NCI-H2196 (cell line): Measurements from ENCODE around the gene ADGRG6.
"Not testable (repeated sequence)": the region's sequence is repeated elsewhere in the genome, so short reads cannot be mapped to it uniquely, and the experiment has no call there.

Experiments
- DNase-seq: peaks from one replicate; lab custom pipeline; 2025; ENCODE audit not compliant: unreplicated experiment; lab: John Stamatoyannopoulos, UW

Gene ADGRG6

DNA sequence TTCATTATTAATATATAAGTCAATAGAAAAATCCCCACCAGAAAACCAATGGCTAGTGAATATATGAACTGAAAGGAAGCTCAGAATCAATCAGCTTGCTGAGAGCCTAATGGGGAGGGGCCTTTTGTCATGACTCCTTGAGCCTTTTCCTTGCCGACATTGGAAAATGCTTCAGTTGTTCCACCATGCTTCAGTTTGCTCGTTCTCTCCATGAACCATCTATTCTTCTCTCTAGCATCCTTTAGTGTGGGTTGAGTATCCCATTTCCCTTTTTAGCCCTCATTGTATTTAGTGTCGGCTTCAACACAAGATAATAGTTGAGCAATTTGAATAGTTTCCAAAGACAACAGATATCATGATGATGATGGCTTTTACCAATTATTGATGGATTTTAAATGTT lies 139.9 kb downstream of the ADGRG6 start:
- no peak for DNase-seq

DNA sequence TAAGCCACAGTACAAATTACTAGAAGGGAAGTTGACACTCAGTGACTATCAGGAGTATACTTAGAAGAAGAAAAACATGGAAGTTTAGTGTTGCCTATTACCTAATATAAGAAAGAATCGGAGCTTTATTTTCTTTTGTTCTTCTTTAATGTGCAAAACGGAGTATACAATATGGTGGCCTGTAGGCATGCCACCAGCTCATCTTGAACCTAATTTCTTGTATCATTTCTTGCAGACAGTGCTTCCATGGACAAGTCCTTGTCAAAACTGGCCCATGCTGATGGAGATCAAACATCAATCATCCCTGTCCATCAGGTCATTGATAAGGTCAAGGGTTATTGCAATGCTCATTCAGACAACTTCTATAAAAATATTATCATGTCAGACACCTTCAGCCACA lies 141.3 kb downstream of the ADGRG6 start:
- DNase-seq = no peak

DNA sequence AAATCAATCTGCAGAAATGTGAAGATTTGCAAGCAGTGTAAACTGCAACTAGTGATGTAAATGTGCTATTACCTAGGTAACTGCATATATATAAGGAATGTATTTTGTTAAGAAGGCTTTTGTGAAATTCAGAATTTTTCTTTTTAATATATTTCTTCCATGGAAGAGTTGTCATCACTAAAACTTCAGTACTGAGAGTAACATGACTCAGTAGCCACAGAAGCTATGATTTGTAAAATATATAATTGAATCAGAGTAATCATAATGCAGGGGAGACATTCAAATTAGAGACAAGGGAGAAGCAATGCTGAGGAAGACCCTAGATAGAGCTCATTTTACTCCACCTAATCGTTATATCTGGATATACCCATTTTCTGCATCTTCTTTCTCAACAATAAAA lies 141.7 kb downstream of the ADGRG6 start:
- no peak for DNase-seq

DNA sequence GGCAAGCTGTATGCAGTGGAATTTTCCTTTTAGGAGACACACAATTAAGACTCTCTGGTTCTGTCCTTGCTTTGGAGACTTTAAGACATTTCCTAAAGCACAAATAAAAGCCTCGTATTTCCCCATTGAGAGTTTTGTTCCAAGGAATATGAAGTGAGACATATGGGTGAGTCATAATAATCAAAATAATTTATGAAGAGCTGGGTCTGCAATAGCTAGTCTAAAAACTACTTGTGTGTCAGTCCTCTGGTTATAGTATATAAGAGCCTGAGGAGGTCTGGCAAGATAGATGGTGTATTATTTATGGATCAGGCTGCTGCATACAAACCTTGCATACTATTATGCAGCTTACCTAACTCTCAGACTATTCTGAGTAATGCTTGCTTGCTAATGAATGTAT lies 142.6 kb downstream of the ADGRG6 start:
- no peak for DNase-seq

DNA sequence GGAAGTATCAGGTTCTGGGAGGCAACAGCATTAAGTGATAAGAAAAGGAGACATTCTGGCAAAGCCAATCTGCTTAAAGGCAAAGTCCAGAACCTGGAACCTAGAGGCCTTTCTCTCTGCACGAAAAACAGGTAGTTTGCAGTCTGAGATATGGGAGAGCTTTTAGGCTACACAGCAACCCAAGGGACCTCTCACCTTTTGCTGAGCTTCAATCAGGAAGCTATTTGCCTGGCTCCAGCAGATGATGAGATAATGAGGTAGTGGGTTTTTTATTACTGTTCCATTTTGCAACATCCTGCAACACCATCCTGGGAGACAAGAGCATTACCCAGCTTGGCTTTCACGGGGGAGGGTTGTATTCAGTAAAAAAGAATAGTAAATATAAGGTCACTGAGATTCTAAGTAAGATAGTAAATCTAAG lies 143.1 kb downstream of the ADGRG6 start:
- no peak for DNase-seq

DNA sequence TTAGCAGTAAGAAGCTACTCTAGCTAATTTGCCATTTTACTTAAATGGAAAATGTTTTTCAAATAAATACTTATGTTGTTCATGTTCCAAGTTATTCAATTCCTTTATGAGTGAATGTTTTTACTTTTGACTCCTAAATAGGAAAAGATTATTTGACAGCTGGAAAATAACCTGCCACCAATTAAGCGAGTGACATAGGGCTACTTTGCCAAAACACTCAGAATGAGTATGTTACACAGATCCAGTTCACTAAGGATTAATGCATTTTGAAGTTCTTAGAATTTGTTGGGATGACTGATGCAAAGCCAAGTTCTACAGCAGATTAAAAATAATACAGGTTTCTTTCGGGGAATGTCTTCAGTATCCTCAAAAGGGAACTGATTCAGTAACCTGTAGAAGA lies 144.4 kb downstream of the ADGRG6 start:
- no peak for DNase-seq

DNA sequence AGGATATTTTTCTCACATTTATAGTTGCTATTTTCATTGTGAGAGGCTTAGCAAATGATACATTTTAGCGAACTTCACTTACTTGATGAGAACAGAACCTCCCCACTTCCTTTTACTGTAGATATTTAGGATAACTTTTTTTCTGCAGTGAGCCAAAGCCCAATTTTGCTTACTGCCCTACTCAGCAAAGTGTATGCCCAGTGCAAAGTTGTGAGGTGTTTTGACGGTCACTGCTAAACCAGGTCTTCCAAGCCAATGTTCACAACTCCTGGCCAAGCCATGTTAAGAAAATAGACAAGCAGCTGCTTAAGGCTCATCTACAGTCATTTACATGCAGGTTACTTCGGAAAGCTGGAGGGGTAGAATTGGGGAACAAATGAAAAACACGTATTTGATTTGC lies 144.8 kb downstream of the ADGRG6 start:
- DNase-seq = no peak

DNA sequence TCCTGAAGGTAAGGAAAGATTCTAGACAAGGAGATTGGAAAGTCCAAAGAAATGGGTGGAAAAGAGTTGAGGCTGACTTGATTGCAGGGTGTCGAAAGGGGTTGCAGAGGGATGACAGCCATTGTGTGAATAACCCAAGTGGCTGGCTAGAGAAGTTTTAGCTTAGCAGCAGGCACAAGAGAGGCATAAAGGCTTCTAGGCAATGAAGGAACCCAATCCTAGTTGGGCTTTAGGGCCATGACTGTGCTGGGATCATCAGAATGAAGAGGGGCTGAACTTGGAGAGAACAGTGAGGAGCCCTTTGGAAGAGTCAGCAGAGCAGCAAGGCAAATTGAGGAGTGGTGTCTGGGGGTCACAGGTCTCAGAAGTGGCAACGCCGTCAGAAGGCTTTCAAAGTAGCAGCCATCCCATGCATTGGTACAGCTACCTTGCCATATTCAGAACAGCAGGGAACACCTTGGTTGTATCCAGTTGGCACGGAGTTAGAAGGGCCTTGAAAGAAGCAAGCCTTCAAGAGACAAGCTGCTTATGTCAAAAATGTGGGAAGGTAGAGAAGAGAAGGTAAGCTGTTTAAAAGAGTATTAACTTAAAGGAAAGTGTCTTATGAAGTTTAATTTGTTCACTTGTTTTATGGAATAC lies 146.4 kb downstream of the ADGRG6 start:
- DNase-seq = no peak

DNA sequence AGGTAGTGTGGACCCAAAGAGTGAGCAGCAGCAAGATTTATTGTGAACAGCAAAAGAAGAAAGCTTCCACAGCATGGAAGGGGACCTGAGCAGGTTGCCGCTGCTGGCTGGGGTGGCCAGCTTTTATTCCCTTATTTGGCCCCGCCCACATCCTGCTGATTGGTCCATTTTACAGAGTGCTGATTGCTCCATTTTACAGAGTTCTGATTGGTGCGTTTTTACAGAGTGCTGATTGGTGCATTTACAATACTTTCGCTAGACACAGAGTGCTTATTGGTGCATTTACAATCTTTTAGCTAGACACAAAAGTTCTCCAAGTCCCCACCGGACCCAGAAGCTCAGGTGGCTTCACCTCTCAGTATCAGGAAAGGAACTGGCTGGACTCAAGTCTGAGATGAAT lies 149.0 kb downstream of the ADGRG6 start:
- DNase-seq = not testable (repeated sequence)

DNA sequence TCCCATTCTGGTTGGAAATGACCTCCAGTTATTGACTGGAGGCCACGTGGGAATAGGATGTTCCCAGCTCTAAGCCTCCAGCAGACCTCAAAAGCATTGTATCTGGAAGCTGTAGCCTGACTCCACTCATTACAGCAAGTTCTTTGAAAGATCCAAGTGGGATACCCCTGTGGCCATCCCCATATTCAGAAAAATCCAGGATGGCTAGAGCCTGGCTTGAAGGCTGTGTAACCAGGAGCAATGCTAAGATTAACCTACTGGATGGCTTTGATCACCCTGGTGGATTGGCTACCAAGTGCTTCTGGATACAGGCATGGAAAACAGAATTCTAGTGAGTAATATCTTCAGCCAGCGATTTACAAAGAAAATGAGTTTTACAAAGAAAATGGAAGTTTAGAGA lies 151.2 kb downstream of the ADGRG6 start:
- DNase-seq = no peak

DNA sequence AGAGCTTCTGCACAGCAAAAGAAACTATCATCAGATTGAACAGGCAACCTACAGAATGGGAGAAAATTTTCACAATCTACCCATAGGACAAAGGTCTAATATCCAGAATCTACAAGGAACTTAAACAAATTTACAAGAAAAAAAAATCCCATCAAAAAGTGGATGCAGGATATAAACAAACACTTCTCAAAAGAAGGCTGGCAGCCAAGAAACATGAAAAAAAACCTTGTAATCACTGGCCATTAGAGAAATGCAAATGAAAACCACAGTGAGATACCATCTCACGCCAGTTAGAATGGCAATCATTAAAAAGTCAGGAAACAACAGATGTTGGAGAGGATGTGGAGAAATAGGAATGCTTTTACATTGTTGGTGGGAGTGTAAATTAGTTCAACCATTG lies 152.4 kb downstream of the ADGRG6 start:
- not testable (repeated sequence) for DNase-seq

DNA sequence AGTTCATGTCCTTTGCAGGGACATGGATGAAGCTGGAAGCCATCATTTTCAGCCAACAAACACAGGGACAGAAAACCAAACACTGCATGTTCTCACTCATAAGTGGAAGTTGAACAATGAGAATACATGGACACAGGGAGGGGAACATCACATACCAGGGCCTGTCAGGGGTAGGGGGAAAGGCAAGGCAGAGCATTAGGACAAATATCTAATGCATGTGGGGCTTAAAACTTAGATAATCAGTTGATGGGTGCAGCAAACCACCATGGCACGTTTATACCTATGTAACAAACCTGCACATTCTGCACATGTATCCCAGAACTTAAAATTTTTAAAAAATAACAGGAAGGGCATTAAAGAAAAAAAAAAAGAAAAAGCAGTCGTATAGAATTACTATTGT lies 153.0 kb downstream of the ADGRG6 start:
- not testable (repeated sequence) for DNase-seq

DNA sequence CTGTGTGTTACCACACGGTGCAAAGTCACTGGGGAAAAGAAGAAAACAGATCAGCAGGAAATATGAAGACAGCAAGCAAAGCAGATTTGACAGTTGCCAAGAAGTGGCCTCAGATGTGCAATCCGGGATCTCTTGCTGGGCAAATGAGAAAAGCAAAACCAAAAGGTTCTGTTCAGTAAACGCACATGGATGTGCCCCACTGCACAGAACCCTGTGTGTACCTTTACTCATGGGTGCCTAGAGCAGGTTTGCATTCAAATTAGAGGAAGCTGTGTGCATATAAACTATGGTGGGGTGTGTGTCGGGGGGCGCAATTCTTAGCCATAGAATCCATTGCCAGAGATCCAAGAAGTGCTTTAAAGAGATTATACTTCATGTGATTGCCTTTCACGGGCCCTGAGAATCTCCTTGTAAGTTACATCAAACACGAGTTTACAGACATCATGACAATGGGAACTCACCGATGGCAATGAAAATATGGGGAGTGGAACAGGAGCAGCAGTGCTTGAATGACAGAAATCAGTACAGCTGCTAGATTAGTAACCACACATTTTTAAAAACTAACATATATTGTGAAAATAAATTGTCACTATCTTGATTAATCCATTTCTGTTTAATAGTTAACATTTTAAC lies 154.3 kb downstream of the ADGRG6 start:
- DNase-seq = no peak

DNA sequence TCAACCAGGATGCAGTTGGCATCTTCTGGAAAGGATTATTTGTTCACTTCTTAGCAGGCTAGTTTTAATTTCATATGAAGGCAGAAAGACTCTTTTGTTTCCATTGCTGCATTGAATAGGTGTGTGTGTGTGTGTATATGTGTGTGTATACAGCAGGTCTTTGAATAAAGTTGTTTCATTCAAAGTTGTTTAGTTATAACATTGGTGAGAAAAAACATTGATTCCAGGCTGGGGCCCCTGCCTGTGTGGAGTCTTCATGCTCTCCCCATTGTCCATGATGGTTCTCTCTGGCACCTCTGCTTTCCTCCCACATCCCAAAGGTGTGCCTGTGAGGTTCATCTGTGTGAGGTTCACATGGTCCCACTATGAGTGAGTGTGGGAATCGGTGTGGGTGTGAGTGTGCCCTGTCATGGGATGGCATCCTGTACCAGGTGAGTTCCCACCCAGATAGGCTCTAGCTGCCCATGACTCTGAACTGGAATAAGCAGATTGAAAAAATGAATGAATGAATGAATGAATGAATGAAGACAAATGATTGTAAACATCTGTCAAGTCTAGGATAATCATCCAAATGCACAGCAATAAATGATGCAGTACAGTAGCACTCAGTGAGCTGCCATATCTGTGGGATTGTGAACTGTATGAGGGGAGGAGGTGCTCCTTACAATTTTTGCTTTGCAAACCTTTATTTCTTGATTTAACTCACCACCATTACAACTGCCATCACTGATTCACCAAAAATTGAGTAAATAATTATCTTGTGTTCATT lies 156.0 kb downstream of the ADGRG6 start:
- no peak for DNase-seq

DNA sequence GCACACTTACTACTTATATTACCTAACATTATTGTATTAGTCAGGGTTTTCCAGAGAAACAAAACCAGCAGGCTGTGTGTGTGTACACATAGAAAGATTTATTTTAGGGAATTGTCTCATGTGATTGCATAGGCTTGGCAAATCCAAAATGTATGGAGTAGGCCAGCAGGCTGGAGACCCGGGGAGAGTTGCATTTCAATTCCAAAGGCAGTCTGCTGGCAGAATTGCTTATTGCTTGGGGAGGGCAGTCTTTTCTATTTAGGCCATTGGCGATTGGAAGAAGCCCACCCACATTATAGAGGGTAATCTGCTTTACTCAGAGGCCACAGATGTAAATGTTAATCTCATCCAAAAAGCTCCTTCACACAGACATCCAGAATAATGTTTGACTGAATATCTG lies 157.0 kb downstream of the ADGRG6 start:
- DNase-seq = no peak

DNA sequence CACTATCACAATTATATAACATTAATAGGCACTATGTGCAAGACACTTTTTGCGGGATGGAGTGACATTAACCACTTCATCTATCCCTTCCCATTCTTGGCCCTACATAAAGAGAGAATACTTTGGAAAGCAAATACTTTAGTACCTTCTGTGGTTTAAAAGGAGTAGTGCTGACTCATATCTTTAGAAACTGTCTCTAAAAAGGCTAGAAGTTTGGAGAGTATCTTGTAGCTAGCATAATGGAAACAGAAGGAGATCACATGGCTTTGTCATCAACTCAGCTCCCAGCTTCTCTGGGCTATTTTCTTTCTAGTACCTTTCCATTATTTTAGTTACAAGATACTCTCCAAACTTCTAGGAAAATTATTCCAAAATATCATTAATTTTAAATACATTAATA lies 157.5 kb downstream of the ADGRG6 start:
- no peak for DNase-seq

DNA sequence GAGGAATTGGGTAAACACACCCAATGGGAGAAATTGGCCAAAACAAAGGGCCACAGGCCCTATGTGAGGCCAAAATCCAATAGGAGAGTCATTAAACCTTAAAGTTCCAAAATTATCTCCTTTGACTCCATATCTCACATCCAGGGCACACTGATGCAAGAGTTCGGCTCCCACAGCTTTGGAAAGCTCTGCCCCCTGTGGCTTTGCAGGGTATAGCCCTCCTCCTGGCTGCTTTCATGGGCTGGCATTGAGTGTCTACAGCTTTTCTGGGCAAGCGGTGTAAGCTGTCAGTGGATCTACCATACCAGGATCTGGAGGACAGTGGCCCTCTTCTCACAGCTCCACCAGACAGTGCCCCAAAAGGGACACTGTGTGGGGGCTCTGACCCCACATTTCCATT lies 160.5 kb downstream of the ADGRG6 start:
- DNase-seq = no peak

DNA sequence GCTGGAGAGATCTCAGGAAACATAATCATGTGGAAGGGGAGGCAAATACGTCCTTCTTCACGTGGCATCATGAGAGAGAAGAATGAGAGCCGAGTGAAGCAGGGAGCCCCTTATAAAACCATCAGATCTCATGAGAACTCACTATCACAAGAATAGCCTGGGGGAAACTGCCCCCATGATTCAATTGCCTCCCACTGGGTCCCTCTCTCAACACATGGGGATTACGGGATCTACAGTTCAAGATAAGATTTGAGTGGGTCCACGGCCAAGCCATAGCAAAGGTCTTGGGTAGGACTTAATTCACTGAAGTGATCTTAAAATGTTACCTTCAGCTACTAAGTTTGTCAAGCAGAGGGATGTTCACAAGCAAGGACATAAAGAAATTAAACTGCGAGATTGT lies 162.2 kb downstream of the ADGRG6 start:
- DNase-seq = no peak

DNA sequence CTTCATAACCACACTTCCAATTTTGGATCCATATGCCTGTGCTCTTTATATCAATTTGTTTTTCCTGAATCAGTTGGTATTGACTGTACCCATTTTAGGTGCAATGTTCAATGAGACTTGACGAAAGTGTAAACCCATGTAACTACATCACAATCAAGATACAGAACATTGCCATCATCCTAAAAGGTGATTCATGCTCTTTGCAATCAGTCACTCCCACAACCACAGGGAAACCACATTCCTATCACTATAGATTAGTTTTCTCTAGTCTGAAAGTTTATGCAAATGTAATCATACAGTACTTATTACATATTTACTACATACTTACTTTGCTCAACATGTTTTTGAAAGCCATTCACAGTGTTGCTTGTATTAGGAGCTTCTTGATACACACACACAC lies 167.4 kb downstream of the ADGRG6 start:
- no peak for DNase-seq

DNA sequence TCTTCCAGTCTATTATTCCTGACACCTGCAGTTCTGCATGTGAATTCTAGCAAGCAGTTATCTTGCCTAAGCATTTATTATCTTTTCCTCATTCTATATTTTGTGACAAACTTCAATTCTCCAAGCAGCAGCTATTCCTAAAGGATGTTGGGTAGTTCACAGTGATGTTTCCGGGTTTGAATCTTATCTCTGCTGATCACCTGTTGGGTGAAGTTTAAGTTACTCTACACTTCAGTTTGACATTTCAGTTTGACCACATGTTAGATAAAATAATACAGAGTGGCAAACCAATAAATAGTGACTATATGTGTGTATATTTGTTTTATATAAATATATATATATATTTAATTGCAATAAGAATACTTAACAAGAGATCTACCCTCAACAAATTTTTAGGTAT lies 168.6 kb downstream of the ADGRG6 start:
- DNase-seq = no peak

DNA sequence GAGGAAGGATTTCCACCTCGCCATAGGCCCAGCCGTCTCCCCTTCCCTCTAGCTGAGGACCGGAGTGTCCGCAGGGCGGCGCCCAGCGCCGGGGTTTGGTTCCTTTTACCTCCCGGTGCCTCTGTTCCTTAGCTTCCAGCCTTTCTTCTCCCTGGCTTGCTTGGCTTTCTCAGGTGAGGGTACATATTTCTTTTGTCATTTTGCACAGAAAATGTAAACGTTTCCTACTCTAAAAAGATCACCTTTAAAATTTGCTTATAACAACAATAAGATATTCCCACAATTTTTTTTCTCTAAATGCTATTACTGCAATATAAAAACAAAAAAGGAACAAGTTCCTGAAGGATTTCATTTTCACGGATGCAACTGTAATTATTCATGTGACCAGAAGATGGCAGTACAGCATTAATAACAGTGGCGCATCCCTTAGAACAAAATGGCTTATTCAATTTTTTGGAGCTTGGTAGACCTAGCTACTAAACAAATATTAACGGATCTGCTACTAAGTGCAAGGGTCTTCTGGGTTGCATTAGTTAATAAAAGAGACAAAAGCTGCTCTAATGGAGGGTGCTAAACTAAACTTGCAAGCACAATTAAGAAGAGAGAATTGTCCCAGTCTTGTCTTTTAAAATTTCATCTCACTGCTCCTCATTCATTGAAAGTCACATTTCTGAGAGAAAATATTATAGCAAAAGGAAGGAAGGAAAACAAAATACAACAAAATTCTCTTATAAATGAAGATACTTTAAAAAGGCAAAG lies 172.9 kb downstream of the ADGRG6 start:
- peak; percentile 44 for DNase-seq

DNA sequence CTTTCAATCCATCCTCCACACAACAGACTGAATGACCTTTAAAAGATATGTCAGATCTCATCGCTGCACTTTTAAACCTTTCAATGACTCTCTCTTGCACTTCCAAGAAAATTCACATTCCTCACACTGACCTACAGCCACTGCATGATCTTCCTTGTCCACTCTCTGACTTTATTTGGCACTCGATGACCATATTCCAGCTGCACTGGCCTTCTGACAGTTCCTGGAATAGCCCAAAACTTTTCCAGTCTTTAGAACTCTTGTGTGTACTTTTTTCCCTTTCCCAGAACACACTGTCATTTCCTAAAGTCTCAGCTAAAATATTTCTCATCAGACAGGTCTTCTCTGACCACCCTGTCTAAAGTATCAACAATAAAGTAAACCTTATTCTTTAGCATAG lies 174.6 kb downstream of the ADGRG6 start:
- DNase-seq = no peak
